Hindlimb muscle (tissue), 1 donor: ENCODE measurements around the gene NTMT2. TPM values are rescaled to one million over a fixed set of nuclear protein-coding genes. Genes with fewer than 3 reads are reported as not detected.
"Not testable (repeated sequence)": the region's sequence is repeated elsewhere in the genome, so short reads cannot be mapped to it uniquely, and the experiment has no call there.

Experiments
- DNase-seq: peaks from one replicate; pipeline ENCODE4 v3.0.0-alpha.2; 2013
- polyA plus RNA-seq: library from polyadenylated mRNA; unstranded; fragments of 120-200 nt; gene quantifications from one replicate; pipeline ENCODE4 v1.2.1, GENCODE V29; 2013; ENCODE audit not compliant: insufficient read length

The NTMT2 gene
- polyA plus RNA-seq, 1 donor: 10.6 TPM

DNA sequence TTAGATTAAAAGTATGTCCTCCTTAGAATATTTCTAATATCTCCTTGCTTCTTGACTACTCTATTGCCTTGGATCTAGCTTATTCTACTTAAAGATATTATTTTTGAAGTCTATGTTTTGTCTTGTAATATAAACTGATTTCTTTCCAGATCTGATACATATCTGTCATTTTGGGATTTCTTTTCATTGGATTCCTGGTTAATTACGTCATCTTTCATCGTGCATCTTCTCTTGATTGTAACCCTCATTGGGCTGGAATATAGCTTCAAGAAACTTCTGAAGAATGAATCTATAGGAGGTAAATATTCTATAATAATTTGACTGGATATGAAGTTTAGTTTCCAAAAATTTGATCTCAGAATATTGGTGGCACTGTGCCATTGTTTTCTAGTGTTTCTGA, 12.1 kb downstream of the NTMT2 start:
- no peak for DNase-seq

DNA sequence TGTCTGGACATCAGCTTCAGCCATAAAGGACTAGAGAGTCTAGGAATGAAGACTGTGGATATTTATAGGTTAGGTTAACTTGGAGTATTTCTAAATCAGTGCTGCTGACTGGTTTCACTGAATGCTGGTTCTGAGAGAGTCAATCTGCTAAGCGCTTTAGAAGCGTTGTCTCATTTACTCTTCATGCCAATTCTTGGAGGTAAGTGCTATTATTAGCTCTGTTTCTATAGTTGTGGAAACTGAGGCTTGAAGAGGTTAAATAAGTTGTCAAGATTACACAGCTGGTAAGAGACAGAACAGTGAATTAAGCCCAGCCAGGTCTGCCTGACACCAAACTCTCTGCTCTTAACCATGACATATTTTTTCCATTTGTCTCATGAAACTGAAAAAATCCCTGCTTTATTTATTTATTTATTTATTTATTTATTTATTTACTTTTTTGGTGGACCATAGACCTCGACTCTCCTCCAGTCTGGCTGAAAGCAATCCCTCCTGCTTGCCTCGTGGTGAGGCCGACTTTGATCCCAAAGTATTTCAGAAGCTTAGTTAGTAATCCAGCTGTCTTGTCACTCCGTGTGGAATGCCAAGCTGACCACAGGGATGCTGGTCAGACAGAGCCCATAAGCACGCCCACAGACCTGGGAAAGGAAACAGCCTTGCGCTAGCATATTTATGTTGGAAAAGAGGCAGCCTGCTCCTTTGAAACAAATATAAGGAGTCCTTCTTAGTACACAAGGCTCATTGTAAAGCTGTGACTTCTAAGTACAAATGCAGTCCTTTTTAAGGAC, 16.9 kb downstream of the NTMT2 start:
- peak; percentile 40 for DNase-seq

- DNase-seq: no peak
Observed at GRCh38 chr1:170164103-170164763, 18.5 kb downstream of the NTMT2 start.

GRCh38 chr1:170166518-170167180, 20.9 kb downstream of the NTMT2 start:
- no peak for DNase-seq

GRCh38 chr1:170168265-170168664, 22.5 kb downstream of the NTMT2 start:
- DNase-seq: no peak

DNA sequence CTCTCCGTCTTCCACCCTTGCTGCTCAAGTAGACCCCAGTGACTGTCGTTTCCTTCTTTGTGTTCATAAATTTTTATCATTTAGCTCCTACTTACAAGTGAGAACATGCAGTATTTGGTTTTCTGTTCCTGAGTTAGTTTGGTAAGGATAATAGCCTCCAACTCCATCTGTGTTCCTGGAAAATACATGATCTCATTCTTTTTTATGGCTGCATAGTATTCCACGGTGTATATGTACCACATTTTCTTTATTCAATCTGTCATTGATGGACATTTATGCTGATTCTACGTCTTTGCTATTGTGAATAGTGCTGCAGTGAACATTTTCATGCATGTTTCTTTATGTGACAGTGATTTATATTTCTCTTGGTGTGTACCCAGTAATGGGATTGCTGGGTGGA, 24.8 kb downstream of the NTMT2 start:
- not testable (repeated sequence) for DNase-seq

DNA sequence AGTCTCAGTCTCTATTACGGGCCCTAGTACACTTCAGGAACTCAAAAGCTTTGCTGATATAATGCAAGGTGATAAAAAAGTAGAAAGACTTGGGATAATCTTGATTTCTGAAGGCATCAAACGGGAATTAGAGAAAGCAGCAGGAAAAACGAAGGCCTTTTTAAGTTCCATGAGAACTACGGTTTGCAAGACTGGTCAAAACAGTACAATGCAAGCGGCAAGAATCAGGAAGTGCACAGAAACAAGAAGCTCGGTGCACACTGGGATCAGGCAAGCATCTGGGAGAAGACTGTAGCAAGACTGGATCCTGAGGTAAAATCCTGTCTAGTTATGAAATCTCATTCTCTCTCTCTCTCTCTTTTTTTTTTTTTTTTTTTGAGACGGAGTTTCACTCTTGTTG, 28.6 kb downstream of the NTMT2 start:
- no peak for DNase-seq

DNA sequence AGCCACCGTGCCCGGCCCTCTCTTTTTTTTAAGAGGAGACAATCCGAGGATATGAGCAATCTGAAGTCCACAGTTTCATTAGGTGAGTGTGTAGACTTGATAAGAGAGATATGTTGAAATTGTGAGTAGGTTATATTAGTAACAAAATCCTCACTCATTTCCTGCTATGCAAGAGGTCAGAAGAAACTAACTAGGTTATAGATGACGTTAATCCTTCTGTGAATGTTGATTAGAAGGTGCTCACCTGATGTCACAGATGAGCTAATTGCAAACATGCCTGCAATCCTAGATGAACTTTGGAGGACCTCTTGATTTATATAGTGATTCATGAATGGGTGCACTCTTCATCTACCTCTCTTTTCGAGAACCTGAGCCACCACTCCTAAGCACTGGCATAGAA, 29.3 kb downstream of the NTMT2 start:
- no peak for DNase-seq

- DNase-seq: no peak
Observed at GRCh38 chr1:170175484-170175883, 29.7 kb downstream of the NTMT2 start.

- no peak for DNase-seq
Observed at GRCh38 chr1:170176772-170177171, 31.0 kb downstream of the NTMT2 start.

DNA sequence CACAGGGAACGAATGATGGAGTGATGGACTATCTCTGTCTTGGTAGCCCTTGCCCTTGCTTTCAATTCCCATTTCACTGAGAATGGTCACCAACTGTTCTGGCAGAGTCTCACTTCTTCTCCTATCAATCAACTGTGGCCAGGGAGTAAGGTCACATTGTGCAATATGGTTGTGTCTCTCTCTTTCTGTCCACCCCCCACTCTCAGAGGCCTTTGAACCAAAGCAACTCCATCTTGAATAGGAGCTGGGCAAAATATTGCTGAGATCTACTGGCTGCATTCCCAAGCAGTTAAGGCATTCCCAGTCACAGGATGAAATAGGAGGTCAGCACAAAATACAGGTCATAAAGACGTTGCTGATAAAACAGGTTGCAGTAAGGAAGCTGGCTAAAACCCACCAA, 36.7 kb downstream of the NTMT2 start:
- DNase-seq: no peak

GRCh38 chr1:170192546-170192945, 46.8 kb downstream of the NTMT2 start:
- no peak for DNase-seq

DNA sequence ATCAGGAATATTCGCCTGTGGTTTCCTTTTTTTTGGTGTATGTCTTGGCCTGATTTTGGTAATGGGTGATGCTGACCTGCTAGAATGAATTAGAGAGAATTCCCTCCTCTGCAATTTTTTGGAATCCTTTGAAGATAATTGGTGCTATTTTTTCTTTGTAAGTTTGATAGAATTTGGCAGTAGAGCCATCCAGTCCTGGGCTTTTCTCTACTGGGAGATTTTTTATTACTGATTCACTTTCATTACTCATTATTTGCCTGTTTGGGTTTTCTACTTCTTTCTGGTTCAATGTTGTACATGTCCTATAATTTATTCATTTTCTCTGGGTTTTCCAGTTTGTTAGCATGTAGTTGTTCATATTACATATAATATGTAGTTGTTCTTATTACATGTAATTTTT, 48.7 kb downstream of the NTMT2 start:
- no peak for DNase-seq

- no peak for DNase-seq
Observed at GRCh38 chr1:170196490-170197236, 50.9 kb downstream of the NTMT2 start.

- DNase-seq: no peak
Observed at GRCh38 chr1:170198090-170198489, 52.3 kb downstream of the NTMT2 start.

- DNase-seq: no peak
Observed at GRCh38 chr1:170198584-170198983, 52.8 kb downstream of the NTMT2 start.

GRCh38 chr1:170200161-170200560, 54.4 kb downstream of the NTMT2 start:
- no peak for DNase-seq

- DNase-seq: no peak
Observed at GRCh38 chr1:170200621-170201397, 55.0 kb downstream of the NTMT2 start.

DNA sequence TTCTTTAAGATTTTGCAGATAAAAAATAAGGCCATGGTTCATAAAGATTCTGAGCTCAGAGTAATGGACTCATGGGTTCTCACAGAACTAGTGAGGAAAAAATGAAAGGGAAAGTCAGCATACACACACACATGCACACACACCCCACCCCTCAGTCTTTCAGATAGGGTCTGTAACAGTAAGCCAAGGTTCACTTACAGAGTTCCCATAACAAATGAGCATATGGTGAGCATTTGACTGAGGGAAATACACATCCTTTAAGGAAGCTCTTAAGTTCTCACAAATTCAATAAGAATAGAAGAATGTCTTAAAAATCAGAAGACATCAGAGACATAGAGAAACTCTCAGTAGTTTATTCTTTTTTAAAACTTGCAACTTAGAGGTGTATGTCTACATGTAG, 57.9 kb downstream of the NTMT2 start:
- DNase-seq: no peak

DNA sequence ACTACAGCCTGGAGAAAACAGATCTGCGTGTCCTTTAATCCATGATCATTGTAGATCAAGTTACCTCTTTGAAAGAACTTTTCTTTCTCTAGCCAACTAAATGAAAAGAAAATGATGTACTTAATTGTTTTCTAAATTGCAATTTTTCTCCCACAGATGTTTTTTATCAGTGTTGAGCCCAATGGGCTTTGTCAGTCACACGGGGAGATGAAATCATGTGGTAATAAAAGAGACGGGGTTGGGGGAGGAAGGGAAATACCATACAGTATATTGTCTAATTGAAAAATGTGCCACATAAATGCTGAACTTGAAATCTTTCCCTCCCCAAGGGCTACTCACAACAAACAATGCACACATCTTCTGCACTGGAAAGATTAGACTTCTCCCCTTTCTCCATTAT, 58.4 kb downstream of the NTMT2 start:
- DNase-seq: no peak

GRCh38 chr1:170205301-170205700, 59.5 kb downstream of the NTMT2 start:
- no peak for DNase-seq

GRCh38 chr1:170209125-170209524, 63.4 kb downstream of the NTMT2 start:
- no peak for DNase-seq
